GM18498 (cell line): ENCODE data around the gene LARP4B.

Experiments used
- ATAC-seq: cut with Tn5 transposase; IDR thresholded peaks from one replicate; pipeline ENCODE4 v1.9.1; 2021; ENCODE audit warnings: mild to moderate bottlenecking, moderate library complexity; ENCODE audit not compliant: unreplicated experiment

Gene LARP4B

GRCh38 chr10:836782-837181 is 94.7 kb downstream of the LARP4B start:
- ATAC-seq = no peak

- ATAC-seq = no peak
Measured at GRCh38 chr10:834493-834892, 97.0 kb downstream of the LARP4B start.

- no peak for ATAC-seq
Measured at GRCh38 chr10:829241-829640, 102.3 kb downstream of the LARP4B start.

- no peak for ATAC-seq
Measured at GRCh38 chr10:828191-828590, 103.3 kb downstream of the LARP4B start.

- ATAC-seq = no peak
Measured at GRCh38 chr10:824946-825345, 106.6 kb downstream of the LARP4B start.

GRCh38 chr10:824497-824896 is 107.0 kb downstream of the LARP4B start:
- ATAC-seq = no peak

GRCh38 chr10:822661-823367 is 108.7 kb downstream of the LARP4B start:
- ATAC-seq = peak; percentile 46

GRCh38 chr10:822197-822596 is 109.3 kb downstream of the LARP4B start:
- no peak for ATAC-seq

- ATAC-seq = no peak
Measured at GRCh38 chr10:821322-821721, 110.2 kb downstream of the LARP4B start.

GRCh38 chr10:819816-820215 is 111.7 kb downstream of the LARP4B start:
- ATAC-seq = no peak

GRCh38 chr10:819326-819725 is 112.2 kb downstream of the LARP4B start:
- no peak for ATAC-seq

- ATAC-seq = no peak
Measured at GRCh38 chr10:818526-819220, 112.8 kb downstream of the LARP4B start.

- ATAC-seq = no peak
Measured at GRCh38 chr10:818010-818409, 113.5 kb downstream of the LARP4B start.

GRCh38 chr10:817371-817770 is 114.1 kb downstream of the LARP4B start:
- ATAC-seq = no peak

- no peak for ATAC-seq
Measured at GRCh38 chr10:816958-817357, 114.5 kb downstream of the LARP4B start.

GRCh38 chr10:816091-816477 is 115.4 kb downstream of the LARP4B start:
- ATAC-seq = no peak

GRCh38 chr10:815338-816090 is 116.0 kb downstream of the LARP4B start:
- no peak for ATAC-seq

GRCh38 chr10:814536-815302 is 116.8 kb downstream of the LARP4B start:
- no peak for ATAC-seq

GRCh38 chr10:813286-813685 is 118.2 kb downstream of the LARP4B start:
- no peak for ATAC-seq

- no peak for ATAC-seq
Measured at GRCh38 chr10:812787-813186, 118.7 kb downstream of the LARP4B start.
